Gastroesophageal sphincter (tissue), 3 donors: ENCODE data around the gene NSUN3.

Experiments
- EP300 ChIP-seq: sonication (generic); formaldehyde crosslinking; IDR thresholded peaks from one replicate; pipeline ENCODE4 v1.6.1; 2017; ENCODE audit warnings: antibody characterized with exemption, mild to moderate bottlenecking
- POLR2AphosphoS5 ChIP-seq: sonication (generic); formaldehyde crosslinking; IDR thresholded peaks from one replicate; pipeline ENCODE4 v1.6.1; 2017; ENCODE audit warnings: antibody characterized with exemption
- TF ChIP-seq, protein P1 (sequence below), 4 experiments: fragments of 200-600 bp in 2 of 4; fragments of 450-650 bp in 2 of 4; sonication (generic) in 1 of 4; IDR thresholded peaks; one replicate each; pipeline ENCODE4 v1.5.1; 2017 to 2019; ENCODE audit warnings: antibody characterized with exemption in 4 of 4, mild to moderate bottlenecking in 2 of 4, moderate library complexity in 2 of 4

GRCh38 chr3:94150113-94150512, 87.3 kb downstream of the NSUN3 start:
- TF ChIP-seq, protein P1, sequence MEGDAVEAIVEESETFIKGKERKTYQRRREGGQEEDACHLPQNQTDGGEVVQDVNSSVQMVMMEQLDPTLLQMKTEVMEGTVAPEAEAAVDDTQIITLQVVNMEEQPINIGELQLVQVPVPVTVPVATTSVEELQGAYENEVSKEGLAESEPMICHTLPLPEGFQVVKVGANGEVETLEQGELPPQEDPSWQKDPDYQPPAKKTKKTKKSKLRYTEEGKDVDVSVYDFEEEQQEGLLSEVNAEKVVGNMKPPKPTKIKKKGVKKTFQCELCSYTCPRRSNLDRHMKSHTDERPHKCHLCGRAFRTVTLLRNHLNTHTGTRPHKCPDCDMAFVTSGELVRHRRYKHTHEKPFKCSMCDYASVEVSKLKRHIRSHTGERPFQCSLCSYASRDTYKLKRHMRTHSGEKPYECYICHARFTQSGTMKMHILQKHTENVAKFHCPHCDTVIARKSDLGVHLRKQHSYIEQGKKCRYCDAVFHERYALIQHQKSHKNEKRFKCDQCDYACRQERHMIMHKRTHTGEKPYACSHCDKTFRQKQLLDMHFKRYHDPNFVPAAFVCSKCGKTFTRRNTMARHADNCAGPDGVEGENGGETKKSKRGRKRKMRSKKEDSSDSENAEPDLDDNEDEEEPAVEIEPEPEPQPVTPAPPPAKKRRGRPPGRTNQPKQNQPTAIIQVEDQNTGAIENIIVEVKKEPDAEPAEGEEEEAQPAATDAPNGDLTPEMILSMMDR (IDR thresholded peaks at IDR 0.05), result no peak
- TF ChIP-seq POLR2AphosphoS5, result no peak
- TF ChIP-seq EP300, result no peak
